Stimulated activated CD8-positive, alpha-beta memory T cell treated with anti-CD3 and anti-CD28 coated beads, Interleukin-7, amount 100 ng/mL, for 48 hours (primary cell): ENCODE data around the gene RASSF4.

Experiments used
- DNase-seq, 2 donors: peaks; one replicate each; pipeline ENCODE4 v3.0.0-alpha.2; 2020; ENCODE audit warnings: low read depth in 1 of 2; ENCODE audit errors: extremely low read depth in 1 of 2

RASSF4 gene

DNA sequence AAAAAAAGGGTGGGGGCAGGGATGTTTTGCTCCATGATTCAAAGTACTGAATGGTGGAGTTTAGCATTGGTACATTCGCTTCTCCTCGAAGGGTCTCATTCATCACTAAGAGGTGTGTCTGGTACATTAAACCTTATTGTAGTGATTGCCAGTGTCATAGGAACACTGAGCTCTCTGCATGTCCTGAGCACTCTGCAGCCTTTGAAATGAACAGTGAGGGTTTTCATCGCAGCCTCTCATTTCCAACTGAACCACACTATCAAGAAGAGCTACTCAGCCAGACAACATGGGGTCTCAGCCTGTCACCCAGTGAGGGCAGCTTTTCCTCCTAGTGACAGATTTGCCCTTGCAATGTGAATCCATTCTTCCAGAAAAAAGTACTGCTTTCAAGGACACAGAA lies 26.6 kb downstream of the RASSF4 start:
- no peak for DNase-seq

DNA sequence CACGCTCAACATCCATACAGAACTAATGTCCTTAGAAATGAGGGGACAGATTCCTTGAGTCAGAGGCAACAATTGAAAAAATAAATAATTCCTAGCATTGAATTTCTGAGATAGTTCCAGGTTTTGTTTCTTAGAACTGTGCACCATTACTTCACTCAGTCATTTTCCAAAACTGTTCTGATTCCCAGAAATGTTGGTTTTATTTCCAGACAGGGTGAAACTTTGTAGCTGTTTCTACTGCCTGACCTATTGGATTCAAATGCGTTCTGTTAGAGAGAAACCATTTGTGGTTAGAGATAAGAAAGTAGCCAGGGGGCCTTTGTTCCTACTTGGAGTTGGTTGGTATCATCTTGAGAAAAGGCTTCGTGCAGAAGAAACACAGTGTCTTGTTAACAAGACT lies 27.1 kb downstream of the RASSF4 start:
- no peak for DNase-seq

DNA sequence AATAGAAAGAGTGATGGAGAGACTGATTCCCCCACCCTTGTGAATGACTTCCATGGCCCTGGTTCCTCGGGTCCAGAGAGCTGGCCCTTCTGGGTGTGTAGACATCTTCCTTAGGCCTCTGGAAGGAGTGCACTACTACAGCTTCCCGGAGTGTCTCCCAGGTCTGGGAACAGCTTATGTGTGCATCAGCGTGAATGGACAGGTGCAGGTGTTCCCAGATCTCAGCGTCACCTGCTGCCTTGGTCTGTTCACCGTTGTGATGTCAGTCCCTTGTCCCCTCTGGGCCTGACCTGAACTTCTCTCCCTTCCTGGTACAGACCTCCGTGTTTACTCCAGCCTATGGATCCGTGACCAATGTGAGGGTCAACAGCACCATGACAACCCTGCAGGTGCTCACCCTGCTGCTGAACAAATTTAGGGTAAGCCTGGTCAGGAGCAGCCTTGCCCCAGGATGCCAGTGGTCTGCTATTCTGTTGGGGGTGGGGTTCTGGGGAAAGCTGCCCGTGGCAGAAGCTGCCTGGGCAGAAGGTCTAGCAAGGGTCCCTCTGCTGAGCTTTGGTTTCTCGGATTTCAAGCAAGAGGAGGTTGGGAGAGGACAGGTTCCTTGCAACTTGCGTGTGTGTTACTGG lies 29.5 kb downstream of the RASSF4 start:
- DNase-seq: no peak

DNA sequence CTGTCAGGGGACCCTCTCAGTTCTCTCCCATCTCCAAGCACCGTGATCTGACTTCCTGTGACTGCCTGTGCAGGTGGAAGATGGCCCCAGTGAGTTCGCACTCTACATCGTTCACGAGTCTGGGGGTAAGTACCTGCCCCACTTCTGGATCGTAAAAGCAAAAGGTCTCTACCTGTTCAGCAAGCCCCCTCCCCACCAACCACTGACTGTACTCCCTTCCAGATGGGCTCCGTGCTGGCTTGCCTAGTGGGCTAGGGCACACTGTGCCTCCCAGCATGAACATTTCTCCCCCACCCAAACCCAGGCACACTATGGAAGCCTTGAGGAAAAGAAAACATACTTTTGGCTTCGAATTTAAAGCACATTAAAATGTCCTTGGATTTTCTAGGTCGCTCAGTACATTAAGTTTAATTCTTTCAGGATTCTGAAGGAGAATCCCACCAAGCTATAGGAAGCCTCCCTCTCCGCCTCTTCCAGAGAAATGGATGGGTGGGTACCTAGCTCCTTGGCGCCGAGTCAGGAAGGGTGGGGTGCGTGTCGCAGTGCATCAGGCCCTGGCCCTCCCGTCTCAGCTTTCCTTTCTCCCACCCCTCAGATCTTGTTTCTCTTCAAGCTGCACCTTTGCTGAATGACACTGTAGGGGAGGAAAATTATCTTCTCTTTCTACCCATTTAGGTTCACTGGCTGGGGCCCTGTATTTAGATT lies 30.1 kb downstream of the RASSF4 start:
- DNase-seq: no peak

DNA sequence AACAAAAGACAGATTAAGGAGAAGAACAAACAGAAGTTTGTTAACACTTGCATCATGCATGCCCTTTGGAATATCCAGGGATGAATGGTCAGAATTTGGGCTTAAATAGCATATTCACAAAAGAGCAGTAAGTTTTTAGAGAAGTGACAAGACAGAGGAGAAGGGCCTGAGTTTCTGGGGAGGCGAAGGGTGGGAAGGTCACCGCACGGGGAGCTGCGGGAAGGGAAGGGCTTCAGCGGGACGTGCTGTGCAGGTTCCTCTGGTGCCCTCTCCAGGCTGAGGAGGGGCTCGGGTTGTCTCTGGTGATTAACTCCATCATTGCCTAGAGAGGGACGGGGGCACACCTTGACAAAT lies 30.7 kb downstream of the RASSF4 start:
- DNase-seq: no peak

DNA sequence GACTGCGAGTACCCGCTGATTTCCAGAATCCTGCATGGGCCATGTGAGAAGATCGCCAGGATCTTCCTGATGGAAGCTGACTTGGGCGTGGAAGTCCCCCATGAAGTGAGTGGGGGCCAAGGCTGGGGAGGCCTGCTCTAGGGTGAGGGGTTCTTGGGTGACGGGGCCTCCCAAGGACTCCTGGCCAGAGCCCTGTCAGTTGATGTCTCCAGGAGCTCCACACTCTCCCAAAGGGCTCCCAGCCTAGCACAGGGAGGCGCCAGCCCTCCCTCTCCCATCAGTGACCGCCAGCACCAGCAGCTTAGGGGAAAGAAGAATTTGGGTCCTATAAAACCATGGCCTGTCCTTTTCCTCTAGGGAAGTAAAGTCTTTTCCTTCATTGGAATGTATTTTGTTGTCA lies 31.4 kb downstream of the RASSF4 start:
- DNase-seq: no peak

DNA sequence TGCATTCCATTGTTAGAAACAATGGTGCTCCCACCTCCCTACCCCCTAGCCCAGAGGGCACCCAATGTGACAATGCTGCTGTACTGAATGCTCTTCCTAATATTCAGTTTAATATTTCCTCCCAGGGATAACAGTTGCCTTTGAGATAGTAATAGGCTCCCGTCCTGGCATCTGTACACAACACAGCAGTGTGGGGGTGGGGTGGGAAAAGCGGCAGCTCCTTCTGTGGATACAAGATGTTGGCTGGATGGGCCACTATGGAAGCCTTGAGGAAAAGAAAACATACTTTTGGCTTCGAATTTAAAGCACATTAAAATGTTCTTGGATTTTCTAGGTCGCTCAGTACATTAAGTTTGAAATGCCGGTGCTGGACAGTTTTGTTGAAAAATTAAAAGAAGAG lies 32.0 kb downstream of the RASSF4 start:
- DNase-seq: no peak

DNA sequence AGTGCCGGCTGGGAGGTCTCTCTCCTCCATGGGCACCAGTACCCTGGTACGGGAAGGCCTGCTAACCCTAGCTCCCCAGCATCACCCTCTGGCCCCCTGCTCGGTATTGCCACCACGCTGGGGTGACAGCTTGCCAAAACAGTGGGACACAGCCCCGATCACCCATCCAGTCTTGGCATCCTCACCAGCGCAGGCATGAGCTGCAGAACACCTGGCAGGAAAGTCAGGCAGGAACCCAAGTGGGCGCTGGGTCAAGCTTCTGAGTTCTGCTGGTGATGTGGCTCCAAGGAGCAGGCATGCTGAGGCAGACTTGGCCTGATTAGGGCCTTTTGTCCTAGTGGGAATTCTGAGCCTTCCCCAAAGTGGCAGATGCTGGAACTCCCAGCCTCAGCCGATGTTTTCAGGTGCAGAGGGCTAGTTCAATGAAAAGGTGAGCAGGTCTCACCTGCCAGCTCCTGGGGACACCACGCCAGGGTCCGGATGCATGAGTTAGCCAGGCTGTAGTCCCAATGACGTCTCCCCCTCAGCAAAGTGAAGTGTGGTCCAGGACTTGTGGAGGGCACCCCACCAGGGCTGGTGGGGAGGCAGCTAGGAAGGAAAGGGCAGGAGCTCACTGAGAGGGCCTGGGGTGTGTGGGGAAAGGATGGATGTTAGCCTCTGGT lies 32.6 kb downstream of the RASSF4 start:
- no peak for DNase-seq

DNA sequence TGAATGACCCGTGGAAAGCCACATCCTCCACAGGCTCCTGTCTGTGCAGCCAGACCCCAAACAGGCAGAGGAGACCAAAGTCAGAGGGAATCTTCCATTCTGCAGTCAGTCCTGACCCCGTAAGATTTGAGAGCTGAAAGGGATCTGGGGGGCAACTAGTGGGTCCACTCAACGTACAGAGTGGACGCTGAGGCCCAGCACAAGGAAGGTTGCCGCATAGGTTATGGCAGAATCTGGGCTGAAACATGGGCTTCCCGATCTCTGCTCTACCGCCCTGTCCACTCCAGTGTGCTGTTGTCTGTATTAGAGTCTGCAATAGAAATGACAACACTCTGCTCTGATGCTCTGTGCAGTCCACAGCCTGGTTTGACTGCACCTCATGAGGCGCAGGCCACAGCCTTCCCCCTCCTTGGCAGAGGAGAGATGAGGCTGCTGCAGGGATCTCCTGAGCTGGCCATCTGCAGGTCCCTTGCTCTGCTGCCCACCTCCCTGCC lies 33.2 kb downstream of the RASSF4 start:
- no peak for DNase-seq

DNA sequence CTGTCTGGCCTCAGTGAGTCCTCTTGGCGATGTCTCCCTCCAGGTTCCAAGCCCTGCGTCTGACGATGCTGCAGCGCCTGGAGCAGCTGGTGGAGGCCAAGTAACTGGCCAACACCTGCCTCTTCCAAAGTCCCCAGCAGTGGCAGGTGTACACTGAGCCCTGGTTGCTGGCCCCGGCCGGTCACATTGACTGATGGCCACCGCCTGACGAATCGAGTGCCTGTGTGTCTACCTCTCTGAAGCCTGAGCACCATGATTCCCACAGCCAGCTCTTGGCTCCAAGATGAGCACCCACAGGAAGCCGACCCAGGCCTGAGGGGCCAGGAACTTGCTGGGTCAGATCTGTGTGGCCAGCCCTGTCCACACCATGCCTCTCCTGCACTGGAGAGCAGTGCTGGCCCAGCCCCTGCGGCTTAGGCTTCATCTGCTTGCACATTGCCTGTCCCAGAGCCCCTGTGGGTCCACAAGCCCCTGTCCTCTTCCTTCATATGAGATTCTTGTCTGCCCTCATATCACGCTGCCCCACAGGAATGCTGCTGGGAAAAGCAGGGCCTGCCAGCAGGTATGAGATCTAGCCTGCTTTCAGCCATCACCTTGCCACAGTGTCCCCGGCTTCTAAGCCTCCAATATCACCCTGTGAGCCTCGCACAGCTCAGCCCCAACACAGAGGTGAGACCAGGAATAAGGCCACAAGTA lies 33.8 kb downstream of the RASSF4 start:
- DNase-seq: no peak

DNA sequence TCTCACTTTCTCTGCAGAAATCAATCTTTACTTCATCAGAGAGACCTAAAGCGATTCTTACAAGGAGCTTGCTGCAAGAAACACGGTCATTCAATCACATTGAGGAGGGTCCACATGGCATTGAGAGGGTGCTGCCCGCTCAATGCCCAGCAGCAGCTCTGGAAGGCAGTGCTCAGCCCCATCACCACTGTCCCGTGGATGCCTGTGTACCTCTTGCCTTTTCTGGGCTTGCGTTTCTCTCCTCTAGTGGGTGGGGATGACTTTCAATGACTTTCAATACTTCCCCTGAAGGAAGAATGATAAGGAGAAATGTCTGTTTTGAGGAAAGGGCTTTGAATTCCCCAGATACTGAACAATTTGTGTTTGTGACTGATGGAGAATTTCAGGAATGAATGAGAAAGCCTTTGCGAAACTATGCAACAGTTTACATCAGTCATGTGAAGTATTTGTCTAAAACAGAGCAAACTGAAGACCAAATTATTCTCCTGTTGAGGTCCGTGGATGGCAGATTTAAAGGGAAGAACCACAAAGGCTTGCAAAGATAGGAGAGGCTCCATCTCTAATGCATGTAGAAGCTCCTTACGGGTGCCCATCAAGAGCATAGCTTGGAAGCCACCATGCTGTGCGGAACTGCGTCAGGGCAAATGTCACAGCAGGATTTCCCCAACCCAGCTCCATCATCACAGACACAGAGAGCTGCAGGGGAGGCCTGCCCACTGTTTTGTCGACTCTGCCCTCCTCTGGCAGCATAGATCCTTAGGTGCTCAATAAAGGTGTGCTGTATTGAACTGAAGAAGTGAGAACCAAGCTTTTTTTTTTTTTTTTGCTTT lies 34.5 kb downstream of the RASSF4 start:
- DNase-seq: no peak

DNA sequence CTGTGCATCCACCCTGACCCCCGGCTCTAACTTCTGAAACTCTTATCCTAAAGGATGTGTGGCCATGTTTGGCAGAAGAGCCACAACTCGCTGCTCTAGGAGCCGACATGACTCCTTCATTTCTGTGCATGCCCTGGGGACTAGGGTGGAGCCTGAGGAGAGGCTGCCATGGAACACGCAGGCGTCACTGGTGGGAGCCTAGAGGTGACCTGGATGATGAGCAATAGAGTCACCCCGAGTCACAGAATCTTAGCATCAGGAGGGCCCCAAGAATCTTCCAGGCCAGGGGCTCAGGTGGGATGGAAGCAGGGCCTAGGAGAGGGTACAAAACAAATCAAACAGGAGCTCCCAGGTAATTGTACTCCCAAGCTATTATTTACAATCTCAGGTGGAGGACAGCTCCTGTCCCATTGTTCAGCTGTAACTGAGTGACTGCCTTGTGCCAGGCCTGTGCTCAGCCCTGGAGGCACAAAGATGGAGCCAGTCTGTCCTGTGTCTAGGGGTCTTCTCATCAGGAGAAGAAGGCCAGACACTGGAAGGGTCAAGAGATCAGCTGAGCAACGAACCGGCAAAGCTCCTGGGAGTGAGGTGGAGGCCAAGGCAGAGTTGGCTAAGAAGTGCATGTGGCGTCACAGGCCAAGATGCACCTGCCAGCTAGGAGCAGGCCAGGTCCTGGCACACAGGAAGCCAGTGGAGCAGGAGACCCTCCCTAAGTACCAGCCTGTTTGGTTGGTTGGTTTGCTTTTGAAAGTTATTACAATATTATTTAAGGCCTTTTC lies 35.3 kb downstream of the RASSF4 start:
- DNase-seq: no peak

DNA sequence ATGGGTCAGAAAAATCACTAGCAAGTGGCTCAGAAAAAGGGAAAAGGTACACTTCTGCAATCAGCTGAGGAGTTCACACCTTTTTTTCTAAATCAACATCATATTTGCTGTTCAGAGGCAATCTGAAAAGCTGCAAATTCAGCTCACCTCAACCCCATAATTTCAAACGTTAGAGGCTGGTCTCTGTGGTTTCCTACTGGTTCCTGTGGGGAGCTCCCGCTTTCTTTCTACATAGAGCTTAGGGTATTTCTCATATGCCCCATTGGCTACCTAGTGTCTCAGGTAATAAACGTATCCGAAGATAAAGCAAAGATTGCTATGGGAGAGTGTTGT lies 35.9 kb downstream of the RASSF4 start:
- no peak for DNase-seq

DNA sequence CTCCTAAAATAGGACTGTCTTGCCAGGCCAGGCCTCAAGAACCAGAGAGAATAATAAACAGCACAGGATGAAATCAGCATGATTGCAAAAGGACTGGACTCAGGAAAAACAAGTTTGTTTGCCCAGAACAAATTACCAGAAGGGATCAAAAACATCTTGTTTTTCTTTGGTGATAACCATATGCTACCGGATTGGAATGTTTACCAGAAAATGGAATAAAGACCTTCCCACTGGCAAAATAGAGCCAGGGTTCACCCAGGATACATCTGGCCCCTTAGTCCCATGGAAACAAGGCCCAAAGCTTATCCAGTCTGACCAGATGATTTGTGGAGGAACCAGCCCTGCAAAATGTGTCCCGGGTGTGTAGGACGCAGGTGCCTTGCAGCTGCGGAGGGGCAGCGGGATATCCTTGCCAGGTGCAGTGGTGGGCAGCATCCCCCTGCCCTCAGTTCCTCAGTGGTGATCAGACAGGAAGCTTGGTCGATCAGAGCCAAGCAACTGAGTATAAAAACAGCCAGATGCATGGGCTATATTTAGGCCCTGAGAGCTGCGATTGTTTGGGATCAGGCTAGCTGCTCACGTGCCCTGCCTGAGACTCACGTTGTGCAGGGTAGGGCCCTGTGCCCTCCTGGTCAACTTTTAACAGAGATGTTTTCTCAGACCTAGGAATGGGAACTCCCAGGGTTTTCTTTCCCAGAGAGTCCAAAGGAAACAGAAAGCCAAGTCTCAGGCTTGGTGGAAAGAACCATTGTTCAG lies 36.5 kb downstream of the RASSF4 start:
- no peak for DNase-seq

DNA sequence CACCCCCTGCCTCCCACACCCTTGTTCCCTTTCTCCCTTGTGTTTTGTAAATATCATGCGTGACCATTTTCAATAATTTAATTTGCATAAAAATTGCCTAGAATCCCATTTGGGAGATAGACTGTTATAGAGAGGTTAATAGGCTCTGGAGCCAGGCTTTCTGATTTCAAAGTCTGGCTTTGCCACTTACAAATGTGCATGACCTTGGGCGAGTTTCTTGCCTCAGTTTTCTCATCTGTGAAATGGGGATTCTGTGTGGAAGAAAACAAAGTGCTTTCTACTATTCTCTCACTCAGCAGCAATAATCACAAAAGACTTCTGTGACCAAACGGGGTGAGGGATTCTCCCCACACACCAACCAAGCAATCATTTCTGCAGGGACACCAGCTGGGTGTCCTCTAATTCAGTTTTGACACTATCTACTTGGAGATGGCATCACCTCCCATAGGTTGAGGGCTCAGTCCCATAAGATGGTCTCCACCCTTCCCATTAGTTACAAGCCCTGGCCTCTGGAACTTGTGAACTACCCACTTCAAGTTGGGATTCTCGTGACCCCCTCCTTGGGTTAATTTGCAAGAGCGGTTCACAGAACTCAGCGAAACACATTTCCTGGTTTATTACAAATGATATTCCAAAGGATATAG lies 37.6 kb downstream of the RASSF4 start:
- DNase-seq: no peak

DNA sequence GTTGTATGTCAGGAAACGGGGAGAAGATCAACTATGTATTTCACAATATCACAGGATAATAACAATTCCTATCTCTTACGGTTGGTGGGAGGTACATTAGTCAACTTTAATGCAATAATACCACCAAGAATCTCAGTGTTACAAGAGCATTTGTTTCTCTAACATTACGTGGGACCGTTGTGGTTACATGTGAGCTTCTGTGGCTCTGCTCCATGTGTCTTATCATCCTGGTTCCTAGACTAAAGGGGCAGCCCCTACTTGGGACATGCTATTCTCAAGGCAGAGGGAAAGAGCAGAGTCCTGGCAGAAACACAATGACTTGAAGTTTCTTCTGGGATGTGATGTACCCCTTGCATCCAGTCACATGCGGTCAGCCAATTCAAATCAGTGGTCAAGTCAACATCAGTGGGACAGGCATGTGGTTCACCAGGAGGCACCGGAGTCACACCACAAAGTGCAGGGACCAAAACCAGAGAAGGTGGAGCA lies 38.6 kb downstream of the RASSF4 start:
- DNase-seq: no peak

DNA sequence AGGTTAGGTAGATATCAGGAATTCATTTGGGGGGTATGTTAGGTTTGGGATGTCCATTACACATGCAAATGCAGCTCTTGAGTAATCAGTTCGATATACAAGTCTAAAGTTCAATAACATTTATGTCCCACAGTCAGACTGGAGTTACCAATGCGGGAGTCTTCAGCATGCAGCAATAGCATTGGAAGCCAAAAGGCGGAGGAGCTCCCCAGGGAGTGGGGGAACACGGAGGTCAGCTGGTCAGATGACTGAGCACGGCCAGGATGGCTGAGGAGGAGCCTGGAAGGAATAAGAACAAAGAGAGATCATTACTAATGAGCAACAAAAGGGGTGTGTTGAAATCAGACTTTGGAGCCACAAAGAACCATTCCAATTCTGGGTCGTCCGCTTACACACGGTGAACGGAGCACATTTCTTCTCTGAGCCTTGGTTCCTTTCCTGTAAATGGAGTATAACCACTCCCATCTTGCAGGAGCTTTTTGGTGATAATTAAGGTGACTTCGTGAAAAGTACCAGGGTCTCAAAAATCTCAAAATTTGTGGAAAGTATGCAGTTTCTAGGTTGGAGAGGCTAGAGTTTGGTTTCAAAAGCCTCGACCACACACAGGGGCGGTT lies 40.6 kb downstream of the RASSF4 start:
- no peak for DNase-seq

DNA sequence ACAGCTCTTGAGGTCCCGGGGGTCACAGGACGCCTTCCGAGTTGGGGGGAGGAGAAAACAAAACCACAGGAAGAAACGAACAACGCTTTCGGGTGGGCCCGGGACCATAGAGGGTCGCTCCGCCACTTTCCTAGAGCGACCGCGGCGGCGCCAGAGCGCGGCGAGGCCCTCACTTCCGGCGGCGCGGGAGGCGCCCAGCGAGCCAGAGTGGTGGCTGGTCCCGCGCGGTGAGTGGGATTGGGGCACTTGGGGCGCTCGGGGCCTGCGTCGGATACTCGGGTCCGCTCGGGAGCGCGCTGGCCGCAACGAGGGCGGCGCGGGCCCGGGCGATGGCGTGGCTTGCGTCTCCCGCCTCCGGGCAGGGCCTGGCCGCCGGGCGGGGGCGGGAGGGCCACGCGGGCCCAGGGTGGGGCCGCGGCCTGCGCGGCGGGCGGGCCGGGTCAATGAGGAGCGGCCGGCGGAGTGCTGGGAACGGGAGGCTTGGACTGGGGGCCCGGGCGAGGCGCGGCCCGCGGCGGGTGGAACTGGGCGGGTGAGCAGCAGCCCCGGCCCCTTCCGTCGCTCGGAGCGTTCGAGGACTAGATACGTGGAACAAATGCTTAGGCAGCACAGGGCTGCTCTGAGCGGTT lies 41.3 kb downstream of the RASSF4 start, which contains the start of gene ZNF22:
TSS of gene ZNF22 (plus strand) at position 172 of the 629 bp plus-strand sequence. CDS start 2,446 bp downstream, outside the sequence.
- DNase-seq: peak; percentile 48 to 54
